ENCODE results near the gene DVL2.

DVL2 gene

DNA sequence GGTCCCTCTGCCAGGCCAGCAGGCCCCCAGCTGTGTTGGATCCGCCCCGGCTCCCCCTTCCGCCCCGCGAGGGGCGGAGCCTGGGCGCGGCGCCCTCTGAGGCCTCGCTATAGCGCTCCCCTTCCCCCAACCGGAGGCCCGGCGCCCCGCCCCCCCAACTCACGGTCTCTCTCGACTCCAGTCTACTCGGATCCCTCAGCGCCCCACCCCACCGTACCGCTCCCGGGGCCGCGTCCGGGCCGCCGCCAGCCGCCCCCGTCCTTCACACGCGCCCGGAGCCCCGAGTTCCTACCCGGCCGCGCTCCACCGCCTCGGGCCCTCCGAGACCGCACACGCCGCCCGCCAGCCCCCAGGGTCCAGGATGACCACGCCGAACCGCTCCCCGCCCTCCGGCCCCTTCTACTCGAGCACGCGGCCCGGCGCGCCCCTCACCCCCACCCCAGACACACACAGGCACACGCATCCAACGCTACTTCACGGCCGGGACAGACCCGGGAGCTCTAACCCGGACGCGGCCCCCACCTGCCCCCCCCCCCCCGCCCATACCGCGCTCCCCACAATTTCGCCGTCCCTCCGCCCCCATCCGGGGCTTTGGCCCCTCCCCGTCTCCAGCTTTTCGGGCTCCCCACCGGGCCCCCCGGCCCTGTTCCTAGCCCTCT lies 3.6 kb upstream of the DVL2 start:
- peak overlapping the region; percentile 63 for H3K4me2 ChIP-seq (ENCODE audit: low read length)
- no peaks in the 10 kb centered on the region for H3K27me3 ChIP-seq (ENCODE audit: insufficient read depth, low read length)
- H3K4me1 ChIP-seq (ENCODE audit: insufficient read depth, low read length, severe bottlenecking): peaks cover 51% of the 10 kb centered on the region
- no peaks in the 10 kb centered on the region for H3K9me3 ChIP-seq (ENCODE audit: low read length)
- H3K9ac ChIP-seq (ENCODE audit: low read length): peak overlapping the region; percentile 100
- H3K36me3 ChIP-seq (ENCODE audit: insufficient read depth, low read length): peaks cover 44% of the 10 kb centered on the region
- peak overlapping the region; percentile 98 for H3K4me3 ChIP-seq (ENCODE audit: low read depth, low read length, poor library complexity, severe bottlenecking)
- H3K9me2 ChIP-seq (ENCODE audit: low read depth, low read length): no peaks in the 10 kb centered on the region
- peaks cover 17% of the 10 kb centered on the region for H3K79me2 ChIP-seq (ENCODE audit: insufficient read depth, low read length)
- H4K20me1 ChIP-seq (ENCODE audit: insufficient read depth, low read length): no peaks in the 10 kb centered on the region
- H3K27ac ChIP-seq (ENCODE audit: low read depth, low read length, poor library complexity, severe bottlenecking): peak overlapping the region; percentile 81
- H2AFZ ChIP-seq (ENCODE audit: low read length): no peak overlapping the region
- TF ChIP-seq, protein P1, sequence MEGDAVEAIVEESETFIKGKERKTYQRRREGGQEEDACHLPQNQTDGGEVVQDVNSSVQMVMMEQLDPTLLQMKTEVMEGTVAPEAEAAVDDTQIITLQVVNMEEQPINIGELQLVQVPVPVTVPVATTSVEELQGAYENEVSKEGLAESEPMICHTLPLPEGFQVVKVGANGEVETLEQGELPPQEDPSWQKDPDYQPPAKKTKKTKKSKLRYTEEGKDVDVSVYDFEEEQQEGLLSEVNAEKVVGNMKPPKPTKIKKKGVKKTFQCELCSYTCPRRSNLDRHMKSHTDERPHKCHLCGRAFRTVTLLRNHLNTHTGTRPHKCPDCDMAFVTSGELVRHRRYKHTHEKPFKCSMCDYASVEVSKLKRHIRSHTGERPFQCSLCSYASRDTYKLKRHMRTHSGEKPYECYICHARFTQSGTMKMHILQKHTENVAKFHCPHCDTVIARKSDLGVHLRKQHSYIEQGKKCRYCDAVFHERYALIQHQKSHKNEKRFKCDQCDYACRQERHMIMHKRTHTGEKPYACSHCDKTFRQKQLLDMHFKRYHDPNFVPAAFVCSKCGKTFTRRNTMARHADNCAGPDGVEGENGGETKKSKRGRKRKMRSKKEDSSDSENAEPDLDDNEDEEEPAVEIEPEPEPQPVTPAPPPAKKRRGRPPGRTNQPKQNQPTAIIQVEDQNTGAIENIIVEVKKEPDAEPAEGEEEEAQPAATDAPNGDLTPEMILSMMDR (IDR thresholded peaks at IDR 0.05; ENCODE audit: low read length): no peak
- TF ChIP-seq EZH2 (IDR thresholded peaks at IDR 0.05; ENCODE audit: borderline replicate concordance, low read length): no peak
- H3F3A ChIP-seq (ENCODE audit: insufficient read depth, low read length): 0 out of 2 replicates have a peak, but pooled peaks cover 10% of the 10 kb centered on the region

DNA sequence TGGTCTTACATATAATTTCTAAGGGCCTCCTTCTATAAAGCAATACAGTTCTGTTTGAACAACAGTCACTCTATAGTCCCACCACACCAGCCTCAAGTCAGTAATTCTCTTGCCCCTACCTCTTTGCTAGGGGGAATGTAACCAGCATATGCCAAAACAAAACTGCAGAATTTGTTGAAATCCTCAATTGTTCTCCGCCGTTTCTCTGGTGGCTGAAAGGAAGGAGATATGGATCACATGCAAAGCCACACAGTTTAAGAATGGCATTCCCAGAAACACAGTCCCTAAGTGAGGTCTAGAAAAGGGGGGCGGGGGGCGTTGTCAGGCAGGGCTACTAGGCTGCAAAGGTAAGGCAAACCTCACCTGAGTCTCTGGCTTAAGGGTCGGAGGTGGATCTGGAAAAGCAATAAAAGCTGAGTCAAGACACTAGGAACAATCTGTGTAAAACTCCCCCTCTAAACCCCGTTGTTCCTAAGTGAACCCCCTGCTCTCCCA lies 3.0 kb upstream of the DVL2 start:
- Histone ChIP-seq H2AFZ (ENCODE audit: low read length) (no peak overlapping the region), H3K79me2 (ENCODE audit: insufficient read depth, low read length) (peaks cover 22% of the 10 kb centered on the region), H3K4me2 (ENCODE audit: low read length) (peak overlapping the region; percentile 63), H3K27me3 (ENCODE audit: insufficient read depth, low read length) (no peaks in the 10 kb centered on the region), H3K36me3 (ENCODE audit: insufficient read depth, low read length) (peaks cover 46% of the 10 kb centered on the region), H3K9me3 (ENCODE audit: low read length) (no peaks in the 10 kb centered on the region), H3F3A (ENCODE audit: insufficient read depth, low read length) (0 out of 2 replicates have a peak, but pooled peaks cover 10% of the 10 kb centered on the region), H4K20me1 (ENCODE audit: insufficient read depth, low read length) (no peaks in the 10 kb centered on the region), H3K4me3 (ENCODE audit: low read depth, low read length, poor library complexity, severe bottlenecking) (peak overlapping the region; percentile 98), H3K9ac (ENCODE audit: low read length) (peak overlapping the region; percentile 100), H3K9me2 (ENCODE audit: low read depth, low read length) (no peaks in the 10 kb centered on the region), H3K27ac (ENCODE audit: low read depth, low read length, poor library complexity, severe bottlenecking) (peak overlapping the region; percentile 46), H3K4me1 (ENCODE audit: insufficient read depth, low read length, severe bottlenecking) (peaks cover 55% of the 10 kb centered on the region)
- TF ChIP-seq EZH2 (IDR thresholded peaks at IDR 0.05; ENCODE audit: borderline replicate concordance, low read length): no peak
- TF ChIP-seq, protein P1 (IDR thresholded peaks at IDR 0.05; ENCODE audit: low read length): no peak

DNA sequence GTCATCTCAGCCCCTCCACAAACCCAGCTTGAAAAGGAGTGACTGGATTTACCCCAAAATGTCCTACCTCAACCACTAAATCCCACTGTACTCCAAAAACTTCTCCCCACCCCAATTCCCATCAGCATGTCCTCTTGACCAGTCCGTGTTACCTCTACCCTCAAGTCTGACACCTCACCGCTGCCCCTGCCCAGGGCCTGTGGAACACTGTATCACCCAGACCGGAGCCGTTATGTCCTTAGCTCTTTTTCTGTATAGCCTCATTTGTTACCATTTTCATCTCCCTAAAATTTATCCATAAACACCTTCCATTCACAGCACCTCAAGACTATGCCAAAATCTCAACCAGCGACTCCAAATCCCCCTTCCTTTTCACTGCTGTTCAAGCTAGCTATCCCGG lies 2.5 kb upstream of the DVL2 start:
- Histone ChIP-seq H3K4me2 (ENCODE audit: low read length) (peak overlapping the region; percentile 63; the same call in 1 of the 2 replicates), H3F3A (ENCODE audit: insufficient read depth, low read length) (0 out of 2 replicates have a peak, but pooled peaks cover 10% of the 10 kb centered on the region), H3K79me2 (ENCODE audit: insufficient read depth, low read length) (peaks cover 27% of the 10 kb centered on the region), H3K27me3 (ENCODE audit: insufficient read depth, low read length) (no peaks in the 10 kb centered on the region), H3K9me3 (ENCODE audit: low read length) (no peaks in the 10 kb centered on the region), H3K9me2 (ENCODE audit: low read depth, low read length) (no peaks in the 10 kb centered on the region), H3K9ac (ENCODE audit: low read length) (peak overlapping the region; percentile 100; the same call in 1 of the 2 replicates), H3K27ac (ENCODE audit: low read depth, low read length, poor library complexity, severe bottlenecking) (peak overlapping the region; percentile 46), H3K36me3 (ENCODE audit: insufficient read depth, low read length) (peaks cover 51% of the 10 kb centered on the region), H4K20me1 (ENCODE audit: insufficient read depth, low read length) (no peaks in the 10 kb centered on the region), H2AFZ (ENCODE audit: low read length) (no peak overlapping the region), H3K4me3 (ENCODE audit: low read depth, low read length, poor library complexity, severe bottlenecking) (no peak overlapping the region), H3K4me1 (ENCODE audit: insufficient read depth, low read length, severe bottlenecking) (peaks cover 60% of the 10 kb centered on the region)
- TF ChIP-seq, protein P1 (IDR thresholded peaks at IDR 0.05; ENCODE audit: low read length): no peak
- TF ChIP-seq EZH2 (IDR thresholded peaks at IDR 0.05; ENCODE audit: borderline replicate concordance, low read length): no peak

Data from OCI-LY1 (cell line).